ENCODE data around the gene NGF.

NGF gene

DNA sequence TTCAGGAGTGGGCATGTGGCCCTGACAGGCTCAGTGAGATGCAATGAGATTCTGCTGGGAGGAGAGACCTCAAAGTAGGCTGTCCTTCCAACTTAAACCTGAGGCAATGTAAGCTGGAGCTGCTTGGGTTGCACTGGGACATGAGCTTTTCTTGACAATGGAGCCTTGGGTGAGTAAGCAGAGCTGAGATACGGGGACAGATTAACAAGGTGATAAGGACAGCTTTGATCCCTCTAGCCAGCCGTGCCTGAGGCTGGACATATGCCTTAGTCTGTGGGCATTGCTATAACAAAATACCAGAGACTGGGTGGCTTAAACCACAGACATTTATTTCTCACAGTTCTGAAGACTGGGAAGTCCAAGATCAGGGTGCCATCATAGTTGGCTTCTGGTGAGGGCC, 18.3 kb upstream of the NGF start:
- no peaks in the 10 kb centered on the region for H3K27me3 ChIP-seq (ENCODE audit: insufficient read depth, low read length, poor library complexity, severe bottlenecking)
- H4K20me1 ChIP-seq (ENCODE audit: insufficient read depth, low read length, poor library complexity, severe bottlenecking) = no peaks in the 10 kb centered on the region
- H3K4me2 ChIP-seq (ENCODE audit: low read depth, low read length, poor library complexity, severe bottlenecking) = no peak overlapping the region
- H3K4me3 ChIP-seq (ENCODE audit: low read length, poor library complexity, severe bottlenecking) = no peak overlapping the region
- no peaks in the 10 kb centered on the region for H3K9me3 ChIP-seq (ENCODE audit: insufficient read depth, low read depth, low read length)
- TF ChIP-seq, protein P1, sequence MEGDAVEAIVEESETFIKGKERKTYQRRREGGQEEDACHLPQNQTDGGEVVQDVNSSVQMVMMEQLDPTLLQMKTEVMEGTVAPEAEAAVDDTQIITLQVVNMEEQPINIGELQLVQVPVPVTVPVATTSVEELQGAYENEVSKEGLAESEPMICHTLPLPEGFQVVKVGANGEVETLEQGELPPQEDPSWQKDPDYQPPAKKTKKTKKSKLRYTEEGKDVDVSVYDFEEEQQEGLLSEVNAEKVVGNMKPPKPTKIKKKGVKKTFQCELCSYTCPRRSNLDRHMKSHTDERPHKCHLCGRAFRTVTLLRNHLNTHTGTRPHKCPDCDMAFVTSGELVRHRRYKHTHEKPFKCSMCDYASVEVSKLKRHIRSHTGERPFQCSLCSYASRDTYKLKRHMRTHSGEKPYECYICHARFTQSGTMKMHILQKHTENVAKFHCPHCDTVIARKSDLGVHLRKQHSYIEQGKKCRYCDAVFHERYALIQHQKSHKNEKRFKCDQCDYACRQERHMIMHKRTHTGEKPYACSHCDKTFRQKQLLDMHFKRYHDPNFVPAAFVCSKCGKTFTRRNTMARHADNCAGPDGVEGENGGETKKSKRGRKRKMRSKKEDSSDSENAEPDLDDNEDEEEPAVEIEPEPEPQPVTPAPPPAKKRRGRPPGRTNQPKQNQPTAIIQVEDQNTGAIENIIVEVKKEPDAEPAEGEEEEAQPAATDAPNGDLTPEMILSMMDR (conservative IDR thresholded peaks at IDR 0.05; ENCODE audit: low read length) = no peak
- no peak for TF ChIP-seq EZH2phosphoT487 (IDR thresholded peaks at IDR 0.05; ENCODE audit: borderline replicate concordance)
- no peaks in the 10 kb centered on the region for H3K9me2 ChIP-seq (replicated peaks; ENCODE audit: low read depth, low read length)
- H2AFZ ChIP-seq (ENCODE audit: low read length) = no peak overlapping the region
- peaks cover 5% of the 10 kb centered on the region for H3K4me1 ChIP-seq (ENCODE audit: insufficient read depth, low read length, poor library complexity, severe bottlenecking)
- no peaks in the 10 kb centered on the region for H3K79me2 ChIP-seq (ENCODE audit: insufficient read depth, low read length)
- H3K9ac ChIP-seq (ENCODE audit: low read depth, low read length, poor library complexity, severe bottlenecking) = no peak overlapping the region
- H3K36me3 ChIP-seq (ENCODE audit: insufficient read depth, low read length) = no peaks in the 10 kb centered on the region
- no peaks in the 10 kb centered on the region for H3F3A ChIP-seq (ENCODE audit: low read depth)

DNA sequence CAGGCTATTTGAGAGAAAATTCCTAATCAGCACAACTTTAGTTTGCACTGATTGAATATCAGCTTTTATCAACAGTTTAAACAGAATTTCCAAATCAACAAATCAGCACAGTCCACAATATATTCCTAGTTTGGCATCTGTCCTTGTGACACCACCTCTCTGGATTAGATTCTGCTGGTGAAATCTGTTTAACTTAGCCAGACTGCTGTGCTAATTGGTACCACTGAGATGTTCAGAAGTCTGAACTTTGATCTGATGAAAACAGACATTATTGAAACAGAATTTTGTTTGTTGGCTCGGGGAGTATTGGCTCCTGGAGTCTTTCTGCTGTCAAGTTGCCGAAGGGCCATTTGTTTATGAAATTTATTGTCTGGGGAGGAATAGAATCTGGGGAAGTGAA, 17.0 kb upstream of the NGF start:
- TF ChIP-seq EZH2phosphoT487 (IDR thresholded peaks at IDR 0.05; ENCODE audit: borderline replicate concordance) = no peak
- TF ChIP-seq, protein P1 (conservative IDR thresholded peaks at IDR 0.05; ENCODE audit: low read length) = no peak
- Histone ChIP-seq H3K79me2 (ENCODE audit: insufficient read depth, low read length) (no peaks in the 10 kb centered on the region), H3K4me1 (ENCODE audit: insufficient read depth, low read length, poor library complexity, severe bottlenecking) (peaks cover 5% of the 10 kb centered on the region), H3K9me3 (ENCODE audit: insufficient read depth, low read depth, low read length) (no peaks in the 10 kb centered on the region), H3K4me2 (ENCODE audit: low read depth, low read length, poor library complexity, severe bottlenecking) (no peak overlapping the region), H3K9me2 (replicated peaks; ENCODE audit: low read depth, low read length) (no peaks in the 10 kb centered on the region), H3F3A (ENCODE audit: low read depth) (no peaks in the 10 kb centered on the region), H3K27me3 (ENCODE audit: insufficient read depth, low read length, poor library complexity, severe bottlenecking) (no peaks in the 10 kb centered on the region), H3K36me3 (ENCODE audit: insufficient read depth, low read length) (no peaks in the 10 kb centered on the region), H4K20me1 (ENCODE audit: insufficient read depth, low read length, poor library complexity, severe bottlenecking) (no peaks in the 10 kb centered on the region), H3K9ac (ENCODE audit: low read depth, low read length, poor library complexity, severe bottlenecking) (no peak overlapping the region), H2AFZ (ENCODE audit: low read length) (no peak overlapping the region), H3K4me3 (ENCODE audit: low read length, poor library complexity, severe bottlenecking) (no peak overlapping the region)

DNA sequence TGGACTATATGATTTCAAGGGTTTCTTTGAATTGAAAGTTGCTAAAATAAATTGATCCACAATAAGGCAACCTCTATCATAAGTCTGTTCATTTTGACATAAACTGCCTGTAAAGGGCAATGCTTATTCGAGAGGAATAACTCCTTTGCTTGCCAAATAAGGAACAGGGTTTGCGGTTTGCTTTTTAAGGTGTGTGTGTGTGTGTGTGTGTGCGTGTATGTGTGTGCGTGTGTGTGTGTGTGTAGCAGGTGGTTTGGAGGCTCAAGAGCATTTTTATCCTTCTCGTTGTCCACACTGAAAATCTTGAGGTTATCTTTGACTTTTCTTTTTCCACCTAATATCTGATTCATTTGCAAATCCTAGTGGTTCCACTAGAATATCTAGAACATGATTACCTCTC, 13.1 kb upstream of the NGF start:
- H3K9me3 ChIP-seq (ENCODE audit: insufficient read depth, low read depth, low read length) = no peaks in the 10 kb centered on the region
- no peak overlapping the region for H3K9ac ChIP-seq (ENCODE audit: low read depth, low read length, poor library complexity, severe bottlenecking)
- H3F3A ChIP-seq (ENCODE audit: low read depth) = no peaks in the 10 kb centered on the region
- H3K27me3 ChIP-seq (ENCODE audit: insufficient read depth, low read length, poor library complexity, severe bottlenecking) = no peaks in the 10 kb centered on the region
- H3K9me2 ChIP-seq (replicated peaks; ENCODE audit: low read depth, low read length) = no peaks in the 10 kb centered on the region
- H3K79me2 ChIP-seq (ENCODE audit: insufficient read depth, low read length) = no peaks in the 10 kb centered on the region
- no peak overlapping the region for H2AFZ ChIP-seq (ENCODE audit: low read length)
- no peak for TF ChIP-seq EZH2phosphoT487 (IDR thresholded peaks at IDR 0.05; ENCODE audit: borderline replicate concordance)
- TF ChIP-seq, protein P1 (conservative IDR thresholded peaks at IDR 0.05; ENCODE audit: low read length) = no peak
- H3K4me1 ChIP-seq (ENCODE audit: insufficient read depth, low read length, poor library complexity, severe bottlenecking) = peaks cover 5% of the 10 kb centered on the region
- H3K4me2 ChIP-seq (ENCODE audit: low read depth, low read length, poor library complexity, severe bottlenecking) = no peak overlapping the region
- H3K4me3 ChIP-seq (ENCODE audit: low read length, poor library complexity, severe bottlenecking) = no peak overlapping the region
- no peaks in the 10 kb centered on the region for H4K20me1 ChIP-seq (ENCODE audit: insufficient read depth, low read length, poor library complexity, severe bottlenecking)
- H3K36me3 ChIP-seq (ENCODE audit: insufficient read depth, low read length) = no peaks in the 10 kb centered on the region
